Measurements from ENCODE around the gene PLSCR1. TPM values are rescaled to one million over a fixed set of nuclear protein-coding genes. Genes with fewer than 3 reads are reported as not detected.

Gene PLSCR1
- total and polyA plus RNA-seq, 2 of the 4 experiments (the other 2 are of a cell fraction): 5.6 to 13.2 TPM

DNA sequence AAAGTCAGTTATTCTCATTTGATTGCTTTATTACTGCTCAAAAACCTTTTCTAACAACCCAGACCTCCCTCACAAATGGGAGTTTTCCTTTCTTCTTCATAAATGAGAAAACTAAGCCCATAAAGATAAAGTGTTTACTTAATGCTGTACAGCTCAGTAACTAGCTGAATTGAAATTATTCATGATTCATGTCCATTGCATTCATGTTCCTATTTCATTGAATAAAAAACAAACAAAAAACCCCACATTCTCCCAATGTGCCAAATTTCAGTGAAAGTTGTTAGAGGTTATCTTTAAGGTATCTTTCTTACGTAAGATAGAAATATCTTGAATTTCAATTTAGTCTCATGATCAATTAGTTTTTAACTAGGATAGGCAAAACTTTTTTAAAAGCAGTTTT, 77.8 kb downstream of the PLSCR1 start:
- no CpG with 5 or more reads among the region's 1 CpG for WGBS, 2 experiments (ENCODE audit: extremely low coverage in 2 of 2, insufficient read length in 1 of 2)
- no peak overlapping the region for H3K18ac ChIP-seq (ENCODE audit: low read depth, low read length)
- dilution Hi-C loops (cut with HindIII; ENCODE audit: low sequenced_read_pairs, unreplicated experiment): no loop called here

More for the DNA sequence above, 77.8 kb downstream of the PLSCR1 start:
- H4K8ac ChIP-seq (ENCODE audit: low read depth in 2 of 2, low read length in 2 of 2): no peak overlapping the region
- H3K4me3 ChIP-seq (ENCODE audit: insufficient read depth, low read depth, low read length): no peak overlapping the region
- no peaks in the 10 kb centered on the region for H3K9me1 ChIP-seq (ENCODE audit: insufficient read depth, low read length)
- no peak overlapping the region for H3K27ac ChIP-seq (ENCODE audit: insufficient read depth, low read length)
- POLR2A ChIA-PET (ENCODE audit: unreplicated experiment): no interaction called here
- in situ Hi-C loops (cut with MboI; ENCODE audit: low sequenced_read_pairs): no loop called here
- H3K14ac ChIP-seq (replicated peaks; ENCODE audit: low read depth, low read length): no peak overlapping the region
- H3K9ac ChIP-seq (ENCODE audit: low read depth, low read length): no peak overlapping the region
- no peak overlapping the region for H4K91ac ChIP-seq (ENCODE audit: insufficient read depth, low read depth, low read length)
- H2BK120ac ChIP-seq (ENCODE audit: low read depth, low read length): no peak overlapping the region
- H3K4ac ChIP-seq (ENCODE audit: low read depth, low read length): no peak overlapping the region
- H2BK15ac ChIP-seq (ENCODE audit: low read depth, low read length): no peak overlapping the region
- no peak overlapping the region for H2AFZ ChIP-seq (replicated peaks; ENCODE audit: low read length, poor library complexity)
- DNase-seq: peak; percentile 48
- no peak overlapping the region for H3K4me2 ChIP-seq (ENCODE audit: low read depth, low read length)
- H3K27me3 ChIP-seq (ENCODE audit: control insufficient read depth, insufficient read depth, low read length): no peaks in the 10 kb centered on the region
- no peaks in the 10 kb centered on the region for H4K20me1 ChIP-seq (ENCODE audit: insufficient read depth, low read length)
- no peaks in the 10 kb centered on the region for H3K36me3 ChIP-seq (ENCODE audit: control insufficient read depth, insufficient read depth, low read length)
- no peak overlapping the region for H3K23ac ChIP-seq (ENCODE audit: low read depth, low read length)
- no peak overlapping the region for H3K56ac ChIP-seq (ENCODE audit: extremely low read depth, insufficient read depth, low read length)
- no peak overlapping the region for H2BK20ac ChIP-seq (ENCODE audit: low read depth, low read length)
- BruUV-seq (replicated peaks): no TSS peak
- no peaks in the 10 kb centered on the region for H3K9me3 ChIP-seq (ENCODE audit: control insufficient read depth, insufficient read depth, low read length)
- H2AK9ac ChIP-seq (replicated peaks; ENCODE audit: low read depth, low read length, poor library complexity): no peak overlapping the region
- CTCF ChIA-PET: no interaction called here
- TF ChIP-seq MAFK (IDR thresholded peaks at IDR 0.05; ENCODE audit: low read depth, low read length) (no peak), BHLHE40 (IDR thresholded peaks at IDR 0.05; ENCODE audit: low read depth, low read length) (no peak), MXI1 (IDR thresholded peaks at IDR 0.05; ENCODE audit: borderline replicate concordance, low read depth, low read length) (no peak), CHD1 (IDR thresholded peaks at IDR 0.05; ENCODE audit: low read depth, low read length) (no peak), ELK1 (IDR thresholded peaks at IDR 0.05; ENCODE audit: borderline replicate concordance, low read depth, low read length) (no peak), POLR2A (IDR thresholded peaks at IDR 0.05; ENCODE audit: low read depth, low read length) (no peak), RCOR1 (IDR thresholded peaks at IDR 0.05; ENCODE audit: insufficient replicate concordance, low read length) (no peak), FOS (IDR thresholded peaks at IDR 0.05; ENCODE audit: low read depth, low read length) (no peak), MAZ (IDR thresholded peaks at IDR 0.05; ENCODE audit: borderline replicate concordance, low read depth, low read length) (no peak), RAD21 (IDR thresholded peaks at IDR 0.05; ENCODE audit: low read length) (no peak)
- no peak overlapping the region for H2AK5ac ChIP-seq (ENCODE audit: low read depth, low read length)
- no peaks in the 10 kb centered on the region for H3K79me1 ChIP-seq (ENCODE audit: low read depth in 1 of 2, low read length in 2 of 2)
- intact Hi-C loops (cut with micrococcal nuclease): no loop called here
- peaks cover 4% of the 10 kb centered on the region for H3K4me1 ChIP-seq (ENCODE audit: control insufficient read depth, insufficient read depth, low read length)
- no peak overlapping the region for H4K5ac ChIP-seq (ENCODE audit: low read depth, low read length)
- ATAC-seq (ENCODE audit: low read depth): peak; percentile 42
- H2BK5ac ChIP-seq (ENCODE audit: low read depth, low read length, poor library complexity, severe bottlenecking): no peak overlapping the region

Data from IMR-90 (cell line).